HG02981 (cell line): ENCODE measurements around the gene FANCF.
"Not testable (repeated sequence)": the region's sequence is repeated elsewhere in the genome, so short reads cannot be mapped to it uniquely, and the experiment has no call there.

Experiments used
- ATAC-seq: cut with Tn5 transposase; IDR thresholded peaks from one replicate; pipeline ENCODE4 v1.9.1; 2021; ENCODE audit warnings: mild to moderate bottlenecking, moderate library complexity; ENCODE audit not compliant: unreplicated experiment

Gene FANCF, protein sequence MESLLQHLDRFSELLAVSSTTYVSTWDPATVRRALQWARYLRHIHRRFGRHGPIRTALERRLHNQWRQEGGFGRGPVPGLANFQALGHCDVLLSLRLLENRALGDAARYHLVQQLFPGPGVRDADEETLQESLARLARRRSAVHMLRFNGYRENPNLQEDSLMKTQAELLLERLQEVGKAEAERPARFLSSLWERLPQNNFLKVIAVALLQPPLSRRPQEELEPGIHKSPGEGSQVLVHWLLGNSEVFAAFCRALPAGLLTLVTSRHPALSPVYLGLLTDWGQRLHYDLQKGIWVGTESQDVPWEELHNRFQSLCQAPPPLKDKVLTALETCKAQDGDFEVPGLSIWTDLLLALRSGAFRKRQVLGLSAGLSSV

DNA sequence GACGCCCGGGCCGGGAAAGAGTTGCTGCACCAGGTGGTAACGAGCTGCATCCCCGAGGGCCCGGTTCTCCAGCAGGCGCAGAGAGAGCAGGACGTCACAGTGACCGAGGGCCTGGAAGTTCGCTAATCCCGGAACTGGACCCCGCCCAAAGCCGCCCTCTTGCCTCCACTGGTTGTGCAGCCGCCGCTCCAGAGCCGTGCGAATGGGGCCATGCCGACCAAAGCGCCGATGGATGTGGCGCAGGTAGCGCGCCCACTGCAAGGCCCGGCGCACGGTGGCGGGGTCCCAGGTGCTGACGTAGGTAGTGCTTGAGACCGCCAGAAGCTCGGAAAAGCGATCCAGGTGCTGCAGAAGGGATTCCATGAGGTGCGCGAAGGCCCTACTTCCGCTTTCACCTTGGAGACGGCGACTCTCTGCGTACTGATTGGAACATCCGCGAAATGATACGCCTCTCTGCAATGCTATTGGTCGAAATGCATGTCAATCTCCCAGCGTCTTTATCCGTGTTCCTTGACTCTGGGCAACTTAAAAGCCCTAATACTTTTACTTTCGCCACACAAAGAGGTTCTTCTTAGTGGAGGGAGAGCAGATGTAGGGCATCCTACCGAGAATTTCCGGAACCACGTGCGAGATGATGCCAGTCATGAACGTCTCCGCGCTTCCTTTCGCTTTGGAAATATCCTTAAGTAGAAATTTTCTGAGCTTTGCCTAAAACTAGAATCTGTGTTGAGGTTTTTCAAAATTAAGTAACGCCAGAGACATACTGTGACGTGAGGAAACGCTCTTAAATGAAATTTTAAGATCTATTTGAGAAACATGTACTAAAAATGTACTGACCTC lies at the start of gene FANCF:
TSS of gene FANCF (minus strand) at position 376 of the 840 bp plus-strand sequence. CDS start at position 363, 13 bp downstream.
- ATAC-seq: peak; percentile 96

GRCh38 chr11:22674470-22675439 lies 49.1 kb upstream of the FANCF start:
- ATAC-seq: no peak

DNA sequence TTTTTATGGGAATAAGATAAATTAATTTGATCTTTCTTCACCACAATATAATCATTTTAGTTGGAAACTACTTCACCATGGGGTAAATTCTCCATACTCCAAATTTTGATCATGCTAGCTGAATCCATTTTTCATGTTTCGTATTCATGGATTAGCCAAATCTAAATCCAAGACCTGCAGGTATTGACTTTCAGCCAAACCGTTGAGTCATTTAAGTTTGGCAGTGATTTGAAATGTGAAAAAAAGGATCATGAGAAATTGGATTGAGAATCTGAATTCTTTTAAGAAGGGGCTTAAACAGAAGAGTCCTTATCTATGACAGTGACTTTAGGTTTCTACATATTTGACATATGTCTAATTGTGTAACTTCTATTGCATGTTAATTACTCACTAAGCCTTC lies 46.1 kb upstream of the FANCF start:
- no peak for ATAC-seq

DNA sequence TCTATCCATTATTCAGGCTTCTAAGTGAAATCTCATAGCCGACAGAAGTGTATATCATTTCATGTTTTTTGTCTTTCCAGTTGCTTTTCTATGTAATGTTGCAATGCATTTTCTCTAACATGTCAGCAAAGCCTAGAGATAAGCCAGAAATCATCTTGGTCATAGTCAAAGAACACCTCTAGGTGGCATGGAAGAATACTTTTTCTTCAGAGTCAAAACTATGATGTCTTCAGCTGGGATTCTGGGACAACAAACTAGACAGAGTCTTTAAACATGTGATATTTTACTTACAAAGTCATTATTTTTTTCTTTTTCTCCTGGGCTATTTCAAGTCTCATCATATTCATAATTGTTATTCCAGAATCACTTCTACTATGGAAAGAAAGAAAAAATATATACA lies 45.2 kb upstream of the FANCF start:
- ATAC-seq: peak; percentile 36

DNA sequence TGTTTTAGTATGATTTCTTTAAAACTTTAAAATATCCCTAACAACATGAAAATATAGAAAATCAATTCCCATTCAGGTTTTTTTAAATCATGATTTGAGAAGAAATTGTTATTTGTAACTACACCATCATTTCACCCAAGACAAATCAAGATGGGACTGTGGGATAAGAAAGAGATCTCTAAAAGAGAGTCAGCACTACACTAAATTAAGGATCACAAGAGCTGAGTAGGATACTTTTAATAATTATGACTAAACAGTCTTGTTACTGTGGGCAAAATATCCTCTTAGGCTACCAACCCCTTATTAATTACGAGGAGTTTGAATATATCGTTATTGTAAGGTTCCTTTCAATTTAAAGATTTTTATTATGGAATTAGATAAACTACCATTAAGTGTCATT lies 43.7 kb upstream of the FANCF start:
- no peak for ATAC-seq

DNA sequence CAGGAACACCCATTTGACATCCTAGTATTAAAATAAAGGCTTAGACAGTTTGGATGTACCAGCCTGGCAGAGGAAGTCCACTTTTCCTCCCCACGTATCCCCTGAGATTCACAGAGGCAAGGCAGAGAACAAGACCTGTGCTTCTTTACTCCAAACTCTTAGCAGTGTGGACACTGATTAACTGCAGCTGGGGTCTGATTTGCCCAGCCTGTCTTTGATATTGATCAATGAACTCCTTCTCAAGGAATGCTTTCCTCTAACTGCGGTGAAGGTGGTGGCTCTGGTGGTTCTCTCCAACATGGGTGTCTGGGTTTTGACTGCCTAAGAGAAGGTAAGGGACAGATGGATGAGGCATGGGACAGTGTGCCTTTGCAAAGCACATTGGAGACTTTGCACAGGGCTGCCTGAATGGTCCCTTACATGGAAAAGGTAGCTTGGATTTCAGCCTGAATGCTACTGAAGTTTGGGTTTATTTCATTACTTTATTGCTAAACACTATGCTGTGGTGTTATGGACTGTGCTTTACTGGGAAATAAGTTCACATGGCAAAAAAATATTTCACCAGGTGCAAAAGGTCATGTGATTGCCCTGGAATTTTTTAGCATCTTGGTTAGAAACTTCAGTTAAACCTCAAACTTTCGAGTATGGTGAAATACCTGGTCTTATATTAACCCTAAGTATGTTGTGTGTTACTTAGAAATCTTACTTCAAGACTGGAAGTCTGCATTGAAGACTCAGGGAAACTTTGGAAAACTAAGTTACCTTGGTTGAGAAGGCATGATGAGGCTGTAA lies 42.6 kb upstream of the FANCF start:
- ATAC-seq: no peak

GRCh38 chr11:22666688-22667439 lies 41.2 kb upstream of the FANCF start:
- peak; percentile 63 for ATAC-seq

- peak; percentile 17 for ATAC-seq
These were observed 40.7 kb upstream of the FANCF start, which contains the start of gene GAS2 for GRCh38 chr11:22666325-22666687. Gene GAS2, plus strand, starts transcription at chr11:22666611. Its CDS starts 8,259 bp downstream, at chr11:22674870.

GRCh38 chr11:22659783-22660182 lies 34.2 kb upstream of the FANCF start:
- ATAC-seq: no peak

GRCh38 chr11:22657101-22657694 lies 31.6 kb upstream of the FANCF start:
- ATAC-seq: peak; percentile 96

- no peak for ATAC-seq
These were observed 30.5 kb upstream of the FANCF start for GRCh38 chr11:22656130-22656529.

GRCh38 chr11:22652346-22652745 lies 26.7 kb upstream of the FANCF start:
- ATAC-seq: not testable (repeated sequence)

GRCh38 chr11:22641559-22641958 lies 15.9 kb upstream of the FANCF start:
- ATAC-seq: no peak

- ATAC-seq: no peak
These were observed 15.2 kb upstream of the FANCF start for GRCh38 chr11:22640862-22641261.

DNA sequence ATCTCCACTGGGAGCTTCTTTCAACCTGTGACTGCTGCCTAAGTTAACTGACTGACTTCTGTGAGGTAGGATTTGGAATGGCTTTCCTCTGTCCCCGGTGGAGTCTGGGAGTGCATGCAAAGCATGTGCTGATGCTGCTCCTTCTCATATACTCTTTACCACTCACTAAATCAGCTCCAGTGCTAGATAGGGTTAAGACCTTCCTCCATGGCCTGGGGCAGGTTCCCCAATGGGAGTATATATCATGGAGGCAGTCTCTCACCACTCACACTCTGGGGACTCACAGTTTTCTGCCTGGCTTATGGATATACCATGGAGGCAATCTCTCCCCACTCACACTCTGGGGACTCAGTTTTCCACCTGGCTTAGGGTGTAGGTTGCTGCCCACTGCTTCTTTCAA lies 10.1 kb upstream of the FANCF start:
- no peak for ATAC-seq

DNA sequence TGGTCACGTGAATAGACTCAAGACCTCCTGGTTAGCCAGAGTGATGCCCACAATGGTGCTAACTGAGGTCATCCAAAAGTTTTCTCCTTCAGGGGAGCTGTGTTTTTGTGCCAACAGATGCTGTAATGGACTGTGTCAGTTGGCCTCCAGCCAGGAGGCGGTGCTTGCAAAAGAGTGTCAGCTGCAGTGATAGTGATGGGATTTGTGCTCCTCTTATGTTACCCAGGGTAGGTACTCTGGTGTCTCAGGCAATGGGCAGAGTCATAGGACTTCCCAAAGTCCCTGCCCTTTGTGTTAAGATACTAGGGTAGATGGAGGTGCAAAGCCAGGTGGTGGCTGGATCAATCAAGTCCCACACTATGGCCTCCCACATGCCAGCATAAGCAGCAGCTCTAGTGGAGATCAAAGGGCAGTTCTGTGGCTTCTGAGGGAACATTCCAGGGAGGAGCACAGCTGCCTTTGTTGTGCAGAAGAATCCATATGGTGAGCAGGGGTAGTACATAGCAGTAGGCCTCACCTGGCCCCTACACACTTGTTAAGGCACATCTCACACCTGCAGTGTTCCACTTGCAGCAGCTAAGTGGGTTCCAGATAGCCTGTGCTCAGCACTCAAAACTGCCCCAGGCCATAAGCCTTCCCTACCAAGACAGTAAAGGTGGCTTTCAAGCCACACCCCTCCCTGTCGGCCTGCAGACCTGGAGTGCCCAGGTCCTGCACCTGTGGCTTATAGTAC lies 9.4 kb upstream of the FANCF start:
- ATAC-seq: no peak

DNA sequence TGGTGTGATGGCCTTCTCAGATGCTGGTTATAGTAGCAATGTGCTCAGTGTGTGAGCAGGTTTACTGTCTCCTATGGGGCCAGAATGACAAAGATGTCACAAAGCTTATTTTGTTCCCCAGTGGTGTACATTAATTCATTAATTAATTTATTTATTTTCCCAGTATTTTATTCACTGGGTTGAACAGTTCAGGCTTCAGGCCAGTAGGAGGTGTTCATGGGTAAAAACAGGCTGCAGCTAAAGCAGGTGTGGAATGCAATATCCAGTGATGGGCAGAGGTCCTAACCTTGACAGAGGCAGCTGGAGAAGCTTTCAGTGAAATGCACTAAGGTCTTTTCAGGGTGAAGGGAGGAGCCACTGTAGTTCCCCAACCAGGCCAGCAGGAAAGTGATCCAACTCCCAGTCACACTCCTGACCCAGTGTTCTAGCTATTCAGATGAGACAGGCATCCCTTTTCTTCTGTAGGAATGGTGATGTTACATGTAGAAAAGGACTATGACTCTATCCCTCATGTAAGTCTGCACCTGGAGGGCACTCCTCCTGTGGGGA lies 7.8 kb upstream of the FANCF start:
- ATAC-seq: no peak

GRCh38 chr11:22627421-22627820 lies 1.8 kb upstream of the FANCF start:
- ATAC-seq: no peak
